K562 (cell line): ENCODE results near the gene HOXB3. TPM values are rescaled to one million over a fixed set of nuclear protein-coding genes. Genes with fewer than 3 reads are reported as not detected.
A peak's percentile ranks its signal among the peaks of the same experiment; 100 is the strongest.

Source experiments
- ARID2 ChIP-seq: fragments of 450-650 bp; IDR thresholded peaks from 2 replicates; pipeline ENCODE4 v1.6.1; 2017; ENCODE audit warnings: antibody characterized with exemption, mild to moderate bottlenecking
- ARID3A ChIP-seq: IDR thresholded peaks from 2 replicates; pipeline ENCODE4 v1.6.1; 2012; ENCODE audit warnings: low read depth, low read length, improper control_type of control experiment, borderline replicate concordance
- ATF3 ChIP-seq, 2 experiments: fragments of 450-650 bp in 1 of 2; sonication (generic) in 1 of 2; formaldehyde crosslinking in 1 of 2; IDR thresholded peaks in 1 of 2; conservative IDR thresholded peaks in 1 of 2; 2 replicates each; pipeline versions ENCODE4 v1.6.1 to v1.8.1; 2016 to 2023; ENCODE audit warnings: mild to moderate bottlenecking in 2 of 2, moderate library complexity in 2 of 2, inconsistent platforms in 1 of 2, missing genetic modification reagents in 1 of 2
- CCAR2 ChIP-seq: fragments of 200-400 bp; formaldehyde crosslinking; IDR thresholded peaks from 2 replicates; pipeline ENCODE4 v1.6.1; 2017; ENCODE audit warnings: mild to moderate bottlenecking, low read depth, low read length
- ESRRA ChIP-seq: fragments of 450-650 bp; IDR thresholded peaks from 2 replicates; pipeline ENCODE4 v1.6.1; 2014; ENCODE audit warnings: low read depth, mild to moderate bottlenecking, moderate library complexity, borderline replicate concordance
- GATAD2A ChIP-seq: fragments of 450-650 bp; IDR thresholded peaks from 2 replicates; pipeline ENCODE4 v1.6.1; 2017
- ILK ChIP-seq: fragments of 450-650 bp; IDR thresholded peaks from 2 replicates; pipeline ENCODE4 v1.6.1; 2016; ENCODE audit warnings: missing genetic modification characterization, low read depth, mild to moderate bottlenecking, missing compliant biosample characterization, moderate library complexity, borderline replicate concordance
- KAT7 ChIP-seq: sonication (generic); formaldehyde crosslinking; IDR thresholded peaks from 2 replicates; pipeline ENCODE4 v1.8.0; 2022; ENCODE audit warnings: missing genetic modification reagents, mild to moderate bottlenecking, borderline replicate concordance
- KLF6 ChIP-seq: fragments of 250-450 bp; sonication (Bioruptor Pico); IDR thresholded peaks from 2 replicates; pipeline ENCODE4 v1.4.0; 2020; ENCODE audit warnings: mild to moderate bottlenecking, moderate library complexity, borderline replicate concordance
- L3MBTL2 ChIP-seq: fragments of 450-650 bp; IDR thresholded peaks from 2 replicates; pipeline ENCODE4 v1.6.1; 2016; ENCODE audit warnings: mild to moderate bottlenecking, moderate library complexity
- PCBP2 ChIP-seq: fragments of 200-400 bp; formaldehyde crosslinking; IDR thresholded peaks from 2 replicates; pipeline ENCODE4 v1.6.1; 2018; ENCODE audit warnings: low read length, low read depth, mild to moderate bottlenecking, moderate library complexity; ENCODE audit not compliant: poor library complexity, severe bottlenecking
- PTTG1 ChIP-seq: fragments of 450-650 bp; IDR thresholded peaks from 2 replicates; pipeline ENCODE4 v1.6.1; 2016; ENCODE audit warnings: low read depth, mild to moderate bottlenecking, missing genetic modification characterization, missing compliant biosample characterization
- SMAD4 ChIP-seq: fragments of 250-450 bp; sonication (Bioruptor Pico); conservative IDR thresholded peaks from 2 replicates; pipeline ENCODE4 v1.8.0; 2021; ENCODE audit warnings: inconsistent platforms, mild to moderate bottlenecking, moderate library complexity
- SMARCB1 ChIP-seq: IDR thresholded peaks from 2 replicates; pipeline ENCODE4 v1.6.1; 2011; ENCODE audit warnings: improper control_type of control experiment, low read depth; ENCODE audit not compliant: insufficient read length
- TAF1 ChIP-seq: IDR thresholded peaks from 2 replicates; pipeline ENCODE4 v1.6.1; 2011; ENCODE audit warnings: mild to moderate bottlenecking, low read length, moderate library complexity; ENCODE audit not compliant: insufficient read depth, control insufficient read depth, severe bottlenecking; ENCODE audit errors: extremely low read depth
- TEAD2 ChIP-seq: fragments of 450-650 bp; IDR thresholded peaks from 2 replicates; pipeline ENCODE4 v1.6.1; 2016; ENCODE audit warnings: missing genetic modification characterization, control low read depth, missing compliant biosample characterization
- TFE3 ChIP-seq: fragments of 450-650 bp; formaldehyde crosslinking; IDR thresholded peaks from 2 replicates; pipeline ENCODE4 v1.4.0; 2020; ENCODE audit warnings: mild to moderate bottlenecking, mixed read lengths
- ZBTB49 ChIP-seq: sonication (generic); formaldehyde crosslinking; IDR thresholded peaks from 2 replicates; pipeline ENCODE4 v1.8.0; 2022; ENCODE audit warnings: missing genetic modification reagents, mild to moderate bottlenecking, borderline replicate concordance
- ZNF347 ChIP-seq: fragments of 450-650 bp; formaldehyde crosslinking; IDR thresholded peaks from 2 replicates; pipeline ENCODE4 v1.4.0; 2020; ENCODE audit warnings: low read depth, mild to moderate bottlenecking, moderate library complexity
- polyA plus RNA-seq, 8 experiments: library from polyadenylated mRNA; depleted of rRNA in 4 of 8; stranded (reverse) in 5 of 8; unstranded in 3 of 8; fragments of >200 nt; fragmentation: Nextera tagmentation in 2 of 8; fragmentation: Illumina TruSeq in 1 of 8; extraction: Ambion mirVana in 2 of 8; extraction: Trizol in 1 of 8; gene quantifications; 2 replicates each; pipeline versions ENCODE4 v1.2.1 to v1.2.3, GENCODE V29; 2011 to 2014; ENCODE audit warnings: inconsistent platforms in 1 of 8, missing spikeins in 1 of 8
- total RNA-seq, 7 experiments: library from RNA; depleted of rRNA in 6 of 7; stranded (reverse); fragments of >200 nt in 6 of 7; fragmentation: Illumina TruSeq in 2 of 7; extraction: Trizol in 2 of 7; gene quantifications; 2 replicates each; pipeline versions ENCODE4 v1.2.1 to v1.2.3, GENCODE V29; 2011 to 2021; ENCODE audit warnings: low replicate concordance in 1 of 7

HOXB3 gene
- total and polyA plus RNA-seq, 9 of the 15 experiments (the other 6 are each of a cell fraction or from before 2014, with no cell fraction given): 2.4 to 41.3 (median 20.2) TPM

GRCh38 chr17:48500435-48501426, 89.3 kb downstream of the HOXB3 start (continued):
- TF ChIP-seq TFE3 (CRISPR knock-in tag): no peak
- TF ChIP-seq KLF6 (CRISPR knock-in tag): no peak
- TF ChIP-seq ATF3 (IDR thresholded peaks at IDR 0.05): peak; percentile 20; the same call in 1 of the 2 replicates
- TF ChIP-seq ATF3 (CRISPR knock-in tag; conservative IDR thresholded peaks at IDR 0.05): no peak
- no peak for TF ChIP-seq PTTG1 (tag)
- TF ChIP-seq ZNF347 (CRISPR knock-in tag): no peak
- TF ChIP-seq TEAD2 (tag): no peak
- no peak for TF ChIP-seq ILK (tag)
- TF ChIP-seq ARID2: peak; percentile 81
- TF ChIP-seq KAT7: no peak
- TF ChIP-seq SMARCB1: no peak
- 0 out of 2 replicates have a peak, but pooled peaks have one; percentile 39 for TF ChIP-seq ESRRA
- no peak for TF ChIP-seq ARID3A
- 0 out of 2 replicates have a peak, but pooled peaks have one; percentile 36 for TF ChIP-seq GATAD2A
- TF ChIP-seq TAF1: no peak
- no peak for TF ChIP-seq ZBTB49 (CRISPR knock-in tag)
- TF ChIP-seq SMAD4 (CRISPR knock-in tag): peak; percentile 78
- TF ChIP-seq L3MBTL2: peak; percentile 24; the same call in 1 of the 2 replicates
- no peak for TF ChIP-seq PCBP2
- TF ChIP-seq CCAR2: no peak
